ENCODE data around the gene ORMDL3.

Gene ORMDL3

DNA sequence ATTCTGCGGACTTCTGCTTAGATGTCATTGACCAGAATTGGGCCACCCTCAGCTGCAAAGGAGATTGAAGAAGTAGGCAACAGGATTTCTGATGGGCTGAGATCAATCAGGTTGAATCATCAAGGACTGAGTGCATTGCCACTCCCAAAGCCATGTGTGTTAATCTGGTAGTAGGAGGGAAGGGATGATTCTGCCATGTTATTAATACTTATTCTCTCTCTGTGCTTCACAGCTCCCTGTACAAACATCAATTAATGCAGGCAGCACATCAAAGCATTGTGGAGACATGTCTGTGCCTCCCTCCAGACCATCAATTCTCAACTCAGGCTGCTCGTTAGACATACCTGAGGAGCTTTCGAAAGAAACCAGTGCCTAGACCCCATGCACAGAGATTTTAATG, 11.7 kb upstream of the ORMDL3 start:
- no peak for DNase-seq (ENCODE audit: low spot score in 2 of 2)
- H3K27me3 Mint-ChIP-seq = no peaks in the 10 kb centered on the region
- H3K36me3 Mint-ChIP-seq = no peaks in the 10 kb centered on the region
- peaks cover 17% of the 10 kb centered on the region for H3K4me1 Mint-ChIP-seq
- ATAC-seq (ENCODE audit: low read depth) = no peak
- H3K27ac Mint-ChIP-seq = no peak overlapping the region
- H3K4me3 Mint-ChIP-seq = no peak overlapping the region
- H3K9me3 Mint-ChIP-seq = no peaks in the 10 kb centered on the region

DNA sequence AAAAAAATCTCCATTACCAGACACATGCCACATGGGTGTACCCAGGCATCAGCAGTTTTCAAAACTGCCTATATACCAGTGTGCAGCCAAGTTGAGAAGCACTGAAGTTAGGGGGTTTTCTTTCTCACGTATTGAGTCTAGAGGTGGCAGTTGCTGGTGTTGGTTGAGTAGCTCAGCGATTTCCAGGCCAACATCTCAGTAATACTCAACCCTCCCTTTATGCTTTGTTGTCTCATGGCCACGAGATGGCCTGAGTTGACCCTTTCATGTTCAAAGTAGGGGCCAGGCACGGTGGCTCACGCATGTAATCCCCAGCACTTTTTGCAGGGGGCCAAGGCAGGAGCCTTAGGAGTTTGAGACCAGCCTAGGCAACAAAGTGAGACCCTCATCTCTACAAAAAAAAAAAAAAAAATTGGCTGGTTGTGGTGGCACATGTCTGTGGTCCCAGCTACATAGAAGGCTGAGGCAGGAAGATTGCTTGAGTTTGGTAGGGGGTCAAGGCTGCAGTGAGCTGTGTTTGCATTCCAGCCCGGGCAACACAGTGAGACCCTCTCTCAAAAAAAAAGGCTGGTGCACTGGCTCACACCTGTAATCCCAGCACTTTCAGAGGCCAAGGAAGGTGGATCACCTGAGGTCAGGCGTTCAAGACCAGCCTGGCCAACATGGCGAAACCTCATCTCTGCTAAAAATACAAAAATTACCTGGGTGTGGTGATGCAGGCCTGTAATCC, 10.9 kb upstream of the ORMDL3 start:
- ATAC-seq (ENCODE audit: low read depth) = peak; percentile 48
- Mint-ChIP-seq H3K9me3 (no peaks in the 10 kb centered on the region), H3K4me3 (no peak overlapping the region), H3K27ac (no peak overlapping the region), H3K4me1 (peaks cover 17% of the 10 kb centered on the region), H3K36me3 (no peaks in the 10 kb centered on the region), H3K27me3 (no peaks in the 10 kb centered on the region)
- DNase-seq (ENCODE audit: low spot score in 2 of 2) = no peak

DNA sequence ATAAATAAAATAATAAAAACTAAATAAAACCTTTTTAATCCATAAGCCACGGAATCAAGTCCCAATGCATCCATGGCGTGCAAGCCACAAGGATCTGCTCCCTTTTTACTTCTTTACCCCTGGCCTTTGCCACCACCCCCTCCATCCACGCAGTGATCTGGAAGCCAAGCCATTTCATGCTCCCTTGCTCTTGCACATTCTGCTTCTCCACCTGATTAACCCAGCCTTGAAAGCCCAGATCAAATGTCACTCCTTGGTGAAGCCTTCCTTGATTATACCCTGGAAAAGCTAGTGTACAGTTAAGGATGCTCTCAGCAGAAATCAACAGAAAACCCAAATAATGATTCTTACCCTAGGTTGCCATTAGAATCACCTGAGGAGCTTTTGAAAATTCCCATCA, 10.0 kb upstream of the ORMDL3 start:
- no peaks in the 10 kb centered on the region for H3K27me3 Mint-ChIP-seq
- no peak for DNase-seq (ENCODE audit: low spot score in 2 of 2)
- no peak overlapping the region for H3K27ac Mint-ChIP-seq
- H3K36me3 Mint-ChIP-seq = no peaks in the 10 kb centered on the region
- ATAC-seq (ENCODE audit: low read depth) = no peak
- no peak overlapping the region for H3K4me3 Mint-ChIP-seq
- no peaks in the 10 kb centered on the region for H3K9me3 Mint-ChIP-seq
- peaks cover 17% of the 10 kb centered on the region for H3K4me1 Mint-ChIP-seq

DNA sequence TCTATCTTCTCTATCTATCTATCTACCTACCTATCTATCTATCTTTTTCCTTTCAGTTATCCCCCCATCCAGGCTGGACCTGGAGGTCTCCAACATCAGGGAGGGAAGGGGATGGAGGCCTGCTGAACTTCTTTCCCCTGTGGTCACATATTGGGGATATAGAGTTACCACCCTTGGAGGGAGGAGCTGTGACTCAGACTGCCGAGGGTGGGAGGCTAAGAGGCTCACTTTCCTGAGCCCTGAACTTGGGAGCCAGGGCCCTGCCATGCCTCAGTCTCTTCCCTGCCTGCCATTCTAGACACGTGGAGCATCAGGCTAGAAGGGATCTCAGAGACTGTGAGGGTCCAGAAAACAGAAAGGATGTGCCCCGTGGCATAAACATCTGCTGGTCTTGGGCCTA, 8.5 kb upstream of the ORMDL3 start:
- H3K27me3 Mint-ChIP-seq = no peaks in the 10 kb centered on the region
- H3K4me3 Mint-ChIP-seq = no peak overlapping the region
- DNase-seq (ENCODE audit: low spot score in 2 of 2) (no peak), ATAC-seq (ENCODE audit: low read depth) (no peak)
- H3K27ac Mint-ChIP-seq = no peak overlapping the region
- no peaks in the 10 kb centered on the region for H3K9me3 Mint-ChIP-seq
- peaks cover 17% of the 10 kb centered on the region for H3K4me1 Mint-ChIP-seq
- no peaks in the 10 kb centered on the region for H3K36me3 Mint-ChIP-seq

DNA sequence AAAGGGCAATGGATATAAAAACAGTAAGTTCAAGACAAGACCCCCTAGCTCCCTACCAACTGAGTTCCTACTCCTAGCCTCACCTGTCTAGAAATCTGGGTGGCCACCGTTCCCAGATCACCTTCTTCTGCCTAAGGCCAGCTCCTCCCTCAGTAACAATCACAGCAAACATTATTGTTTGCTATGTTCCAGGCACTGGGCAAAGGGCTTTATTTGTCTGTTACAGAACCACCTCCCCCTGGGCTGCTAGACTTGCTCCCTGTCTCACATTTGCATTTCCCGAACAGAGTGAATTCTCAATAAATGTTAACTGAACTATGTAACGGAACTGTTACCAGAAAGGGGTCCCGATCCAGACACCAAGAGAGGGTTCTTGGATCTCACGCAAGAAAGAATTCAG, 6.9 kb upstream of the ORMDL3 start:
- Mint-ChIP-seq H3K9me3 (no peaks in the 10 kb centered on the region), H3K4me3 (no peak overlapping the region)

DNA sequence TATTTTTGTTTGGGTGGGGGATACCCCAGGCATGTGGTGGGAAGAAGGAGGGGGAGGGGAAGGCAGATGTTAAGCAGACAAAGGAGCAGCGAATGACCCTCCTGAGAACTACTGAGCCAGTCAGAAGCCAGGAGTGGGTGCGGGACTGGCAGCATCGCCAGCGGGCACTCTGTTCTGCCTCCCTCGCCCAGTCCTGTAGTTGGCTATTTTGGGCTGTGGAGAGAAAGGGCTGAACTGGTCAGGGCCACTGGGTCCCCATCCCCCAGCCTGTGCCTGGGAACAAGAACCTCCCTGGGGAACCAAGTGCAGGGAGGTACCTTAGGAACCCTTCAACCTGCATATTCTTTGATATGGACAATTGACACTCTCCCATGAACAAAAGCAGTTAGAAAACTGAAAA, 6.5 kb upstream of the ORMDL3 start:
- H3K9me3 Mint-ChIP-seq = no peaks in the 10 kb centered on the region
- DNase-seq (ENCODE audit: low spot score in 2 of 2) = no peak
- ATAC-seq (ENCODE audit: low read depth) = no peak
- H3K36me3 Mint-ChIP-seq = no peaks in the 10 kb centered on the region
- no peak overlapping the region for H3K4me3 Mint-ChIP-seq
- H3K27ac Mint-ChIP-seq = no peak overlapping the region
- peaks cover 10% of the 10 kb centered on the region for H3K4me1 Mint-ChIP-seq
- H3K27me3 Mint-ChIP-seq = no peaks in the 10 kb centered on the region

More for the DNA sequence above, 6.9 kb upstream of the ORMDL3 start:
- H3K4me1 Mint-ChIP-seq = peaks cover 11% of the 10 kb centered on the region
- no peak for DNase-seq (ENCODE audit: low spot score in 2 of 2)
- ATAC-seq (ENCODE audit: low read depth) = no peak
- no peak overlapping the region for H3K27ac Mint-ChIP-seq
- H3K27me3 Mint-ChIP-seq = no peaks in the 10 kb centered on the region
- no peaks in the 10 kb centered on the region for H3K36me3 Mint-ChIP-seq

DNA sequence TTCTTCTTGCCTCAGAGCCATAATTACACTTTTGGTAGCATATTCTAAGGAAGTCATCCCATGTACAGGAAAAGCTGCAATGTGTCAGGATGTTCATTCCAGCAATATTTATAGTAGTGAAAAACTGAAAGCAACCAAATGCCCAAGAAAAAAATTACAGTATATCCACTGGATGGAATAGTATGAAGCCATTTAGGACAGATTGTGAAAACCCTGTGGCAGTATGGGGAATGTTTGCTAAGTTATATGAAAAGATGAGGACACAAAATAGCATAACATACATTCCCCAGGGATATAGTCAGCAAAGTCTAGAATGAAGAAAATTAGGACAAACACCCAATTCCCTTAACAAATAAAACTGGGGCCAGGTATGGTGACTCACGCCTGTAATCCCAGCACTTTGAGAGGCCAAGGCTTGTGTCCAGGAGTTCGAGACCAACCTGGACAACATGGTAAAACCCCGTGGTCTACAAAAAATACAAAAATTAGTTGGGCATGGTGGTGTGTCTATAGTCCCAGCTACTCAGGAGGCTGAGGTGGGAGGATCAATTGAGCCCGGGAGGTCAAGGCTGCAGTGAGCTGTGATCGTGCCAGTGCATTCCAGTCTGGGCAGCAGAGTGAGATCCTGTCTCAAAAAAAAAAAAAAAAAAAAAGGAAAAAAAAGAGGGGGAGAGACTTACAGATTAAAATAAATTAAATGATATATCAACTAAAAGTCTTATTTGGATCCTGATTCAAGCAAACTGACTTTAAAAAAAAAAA, 2.4 kb upstream of the ORMDL3 start:
- Mint-ChIP-seq H3K9me3 (no peaks in the 10 kb centered on the region), H3K4me3 (no peak overlapping the region), H3K4me1 (peaks cover 17% of the 10 kb centered on the region), H3K36me3 (no peaks in the 10 kb centered on the region), H3K27ac (no peak overlapping the region), H3K27me3 (no peaks in the 10 kb centered on the region)
- ATAC-seq (ENCODE audit: low read depth) (no peak), DNase-seq (ENCODE audit: low spot score in 2 of 2) (no peak)

DNA sequence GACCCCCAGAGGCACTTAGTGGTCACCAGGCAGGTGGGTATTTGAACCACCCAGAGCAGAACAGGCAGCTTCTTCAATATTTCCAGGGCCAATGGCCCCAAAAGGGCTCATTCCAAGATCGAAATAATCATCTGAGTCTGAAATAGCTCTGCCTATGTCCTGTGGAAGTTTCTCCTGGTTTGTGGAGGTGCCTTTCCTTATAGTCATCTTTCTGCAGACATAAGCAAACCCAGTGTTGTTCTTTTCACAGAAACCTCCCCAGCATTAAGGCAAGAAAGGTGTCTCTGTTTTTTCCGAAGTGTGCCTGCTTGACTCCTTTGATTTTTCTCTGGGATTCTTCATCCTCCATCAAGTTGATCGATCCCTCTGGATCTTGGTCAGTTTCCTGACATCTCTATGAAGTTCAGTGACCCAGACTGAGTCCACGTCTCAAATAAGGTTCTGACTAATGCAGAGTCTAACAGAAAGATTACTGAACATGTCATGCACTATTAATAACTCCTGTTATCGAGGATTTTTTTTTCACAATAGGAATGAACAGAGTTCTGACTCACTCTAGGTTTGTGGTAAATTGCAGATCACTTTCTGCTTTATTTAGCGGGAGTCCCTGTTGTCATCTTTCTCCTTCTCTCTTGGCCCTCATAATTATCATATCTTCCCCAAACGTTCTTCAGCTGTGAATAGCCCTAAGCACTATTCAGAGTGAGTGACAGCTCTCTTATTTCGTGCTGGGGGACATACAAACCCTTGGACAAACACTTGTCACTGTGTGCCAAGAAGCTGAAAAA, 1.7 kb upstream of the ORMDL3 start:
- DNase-seq (ENCODE audit: low spot score in 2 of 2) (no peak), ATAC-seq (ENCODE audit: low read depth) (no peak)
- Mint-ChIP-seq H3K9me3 (no peaks in the 10 kb centered on the region), H3K27me3 (no peaks in the 10 kb centered on the region), H3K4me3 (peak overlapping the region; percentile 27), H3K27ac (no peak overlapping the region), H3K4me1 (peaks cover 24% of the 10 kb centered on the region), H3K36me3 (peaks cover 6% of the 10 kb centered on the region)

DNA sequence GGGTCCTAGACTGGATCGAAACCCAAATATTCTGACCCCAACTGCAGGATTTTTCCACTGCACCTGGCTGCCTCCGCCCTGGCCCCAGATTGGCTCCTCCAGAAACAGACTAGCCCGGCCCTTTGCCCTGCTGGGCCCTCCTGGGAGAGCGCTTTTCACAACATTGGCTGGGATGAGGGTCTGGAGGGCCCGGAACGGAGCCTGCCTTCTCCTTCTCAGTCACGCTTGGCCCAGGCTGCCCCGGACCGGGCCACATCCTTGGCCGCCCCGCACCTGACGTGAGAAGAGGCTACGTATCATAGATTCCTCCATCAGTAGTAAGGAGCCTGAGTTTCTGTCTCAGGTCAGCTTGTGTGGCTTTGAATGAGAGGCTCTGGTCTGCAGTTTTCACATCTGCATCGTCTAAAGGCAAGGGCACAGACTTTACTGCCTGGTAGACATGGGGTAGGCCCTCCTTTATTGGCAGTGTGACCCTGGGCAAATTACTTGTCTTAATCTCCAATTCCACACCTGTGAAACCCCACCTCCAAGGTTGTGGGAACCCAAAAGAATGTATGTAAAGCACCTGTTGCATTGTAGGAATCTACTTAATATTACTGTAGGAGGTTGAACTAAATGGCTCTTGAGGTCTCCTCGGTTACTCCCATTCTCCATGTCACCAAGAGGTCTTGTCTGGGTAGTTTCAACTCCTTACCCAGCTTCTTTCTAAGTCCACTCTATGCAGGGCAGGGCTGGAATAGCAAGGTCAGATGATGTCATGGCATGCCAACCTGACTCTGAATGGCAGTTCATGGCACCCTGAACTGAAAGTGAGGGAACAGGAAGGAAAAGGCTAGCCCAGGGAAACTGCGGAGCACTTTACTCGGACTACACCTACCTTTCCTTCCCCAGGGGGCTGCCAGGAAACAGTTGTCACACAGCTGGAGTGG, 792 bp upstream of the ORMDL3 start:
- Mint-ChIP-seq H3K4me3 (peak overlapping the region; percentile 92), H3K36me3 (peaks cover 8% of the 10 kb centered on the region), H3K9me3 (no peaks in the 10 kb centered on the region), H3K4me1 (peaks cover 27% of the 10 kb centered on the region), H3K27ac (peak overlapping the region; percentile 89), H3K27me3 (no peaks in the 10 kb centered on the region)
- no peak for ATAC-seq (ENCODE audit: low read depth)
- DNase-seq (ENCODE audit: low spot score in 2 of 2) = no peak

DNA sequence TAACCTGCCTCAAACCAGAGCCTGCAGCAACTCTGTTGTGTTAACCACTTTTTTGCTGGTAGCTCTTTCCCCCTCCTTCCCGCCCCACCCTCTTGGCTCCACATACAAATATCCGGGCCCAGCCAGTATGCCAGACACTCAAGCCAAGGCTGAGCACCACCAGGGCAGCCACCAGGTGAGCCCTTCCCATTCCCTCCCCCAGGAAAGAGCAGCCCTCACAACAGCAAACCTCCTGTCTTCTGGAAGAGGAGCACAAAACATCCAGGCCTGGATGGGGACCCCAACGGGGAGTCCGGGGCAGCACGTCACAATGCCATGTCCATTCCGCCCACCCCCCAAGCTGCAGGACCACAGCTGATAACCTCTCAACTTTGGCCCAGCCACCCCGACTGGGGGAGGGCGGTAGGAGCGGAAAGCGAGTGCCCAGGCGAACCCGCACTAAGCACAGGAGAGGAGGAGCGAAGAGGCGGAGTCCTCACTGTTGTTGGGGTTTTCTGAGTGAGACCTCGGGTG, 757 bp downstream of the ORMDL3 start:
- H3K4me1 Mint-ChIP-seq = peaks cover 40% of the 10 kb centered on the region
- peak overlapping the region; percentile 89 for H3K27ac Mint-ChIP-seq
- H3K4me3 Mint-ChIP-seq = peak overlapping the region; percentile 92
- no peaks in the 10 kb centered on the region for H3K27me3 Mint-ChIP-seq
- DNase-seq (ENCODE audit: low spot score in 2 of 2) (peak in 1 of 2 donors; percentile 34), ATAC-seq (ENCODE audit: low read depth) (peak; percentile 36)
- peaks cover 15% of the 10 kb centered on the region for H3K36me3 Mint-ChIP-seq
- H3K9me3 Mint-ChIP-seq = no peaks in the 10 kb centered on the region

DNA sequence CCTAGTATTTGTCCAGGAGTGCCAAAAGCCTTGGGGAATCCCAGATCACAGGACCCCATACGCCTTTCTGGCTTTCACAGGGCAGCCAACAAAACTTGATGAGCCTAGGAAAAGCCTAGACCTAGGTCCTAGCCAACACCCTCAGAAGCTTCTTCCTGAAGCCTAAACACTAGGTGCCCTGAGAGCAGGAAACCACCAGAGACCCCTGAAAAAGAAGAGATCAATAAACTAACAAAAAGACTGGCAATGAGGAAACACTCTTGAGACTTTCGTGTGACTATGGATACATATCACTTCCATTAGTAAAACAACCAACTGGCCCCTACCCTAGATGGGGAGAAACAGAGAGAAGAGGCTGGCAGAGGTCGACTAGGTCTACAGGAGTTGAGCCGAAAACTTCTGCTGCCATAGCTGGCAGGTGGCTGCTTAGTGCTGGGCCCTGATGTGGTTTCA, 1.2 kb downstream of the ORMDL3 start:
- peak overlapping the region; percentile 89 for H3K27ac Mint-ChIP-seq
- DNase-seq (ENCODE audit: low spot score in 2 of 2) (no peak), ATAC-seq (ENCODE audit: low read depth) (no peak)
- peaks cover 45% of the 10 kb centered on the region for H3K4me1 Mint-ChIP-seq
- H3K36me3 Mint-ChIP-seq = peaks cover 20% of the 10 kb centered on the region
- H3K4me3 Mint-ChIP-seq = peak overlapping the region; percentile 92
- H3K27me3 Mint-ChIP-seq = no peaks in the 10 kb centered on the region
- H3K9me3 Mint-ChIP-seq = no peaks in the 10 kb centered on the region

DNA sequence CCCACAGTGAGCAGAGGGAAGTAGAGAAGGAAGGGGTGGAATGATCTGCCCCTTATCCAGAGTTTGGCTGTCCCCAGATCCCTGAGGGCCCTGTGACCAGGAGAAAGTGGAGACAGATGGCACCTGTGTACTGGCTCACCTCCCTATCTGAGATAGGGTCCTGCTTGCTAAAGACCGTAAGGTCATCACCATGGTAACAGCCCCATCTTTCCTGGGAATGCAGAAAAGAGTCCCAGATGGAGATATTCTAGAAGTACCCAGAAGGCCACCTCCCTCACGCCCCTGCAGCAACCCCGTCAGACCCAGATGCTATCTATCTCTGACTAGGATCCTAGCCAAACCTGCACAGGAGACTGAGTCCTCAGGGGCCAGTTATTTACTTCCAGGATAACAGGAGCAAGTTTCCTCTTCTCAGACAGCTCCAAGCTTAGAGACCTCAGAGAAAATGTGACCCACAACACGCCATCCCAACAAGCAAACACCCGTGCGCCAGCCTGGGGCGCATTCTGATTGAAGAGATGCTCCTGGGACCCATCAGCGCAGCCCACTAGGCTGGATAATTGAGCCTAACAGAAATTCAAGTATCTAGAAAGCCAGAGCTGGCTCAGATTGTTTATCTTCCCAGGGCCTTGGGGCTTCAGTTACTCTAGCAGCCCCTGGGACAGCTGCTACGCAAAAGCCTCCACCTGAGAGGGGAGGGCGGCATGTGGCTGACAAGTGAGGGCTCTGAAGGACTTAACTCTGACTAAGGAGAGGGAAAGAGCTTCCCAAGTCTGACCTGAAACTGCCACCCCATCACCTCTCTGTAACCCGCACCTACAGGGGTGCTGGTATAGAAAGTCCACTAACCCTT, 1.9 kb downstream of the ORMDL3 start:
- no peaks in the 10 kb centered on the region for H3K27me3 Mint-ChIP-seq
- H3K27ac Mint-ChIP-seq = peak overlapping the region; percentile 89
- H3K9me3 Mint-ChIP-seq = no peaks in the 10 kb centered on the region
- peaks cover 51% of the 10 kb centered on the region for H3K4me1 Mint-ChIP-seq
- H3K36me3 Mint-ChIP-seq = peaks cover 20% of the 10 kb centered on the region
- DNase-seq (ENCODE audit: low spot score in 2 of 2) (no peak), ATAC-seq (ENCODE audit: low read depth) (no peak)
- H3K4me3 Mint-ChIP-seq = peak overlapping the region; percentile 92

Data from memory B cell (primary cell).